DOHH2 (cell line): Measurements from ENCODE around the gene SPTLC2.

Experiments used
- H3F3A ChIP-seq: fragments of 200-600 bp; sonication (generic), shearing (Covaris generic); 2 replicates; pipeline ENCODE4 v1.6.0; 2016; ENCODE audit warnings: antibody characterized with exemption, mild to moderate bottlenecking; ENCODE audit not compliant: control insufficient read depth, insufficient read depth
- H3K27ac ChIP-seq: fragments of 200-600 bp; sonication (generic); 2 replicates; pipeline ENCODE4 v1.5.1; 2014; ENCODE audit warnings: low read depth, mild to moderate bottlenecking, low read length, moderate library complexity
- H3K27me3 ChIP-seq: fragments of 200-600 bp; sonication (generic); 2 replicates; pipeline ENCODE4 v1.6.1; 2014; ENCODE audit warnings: mild to moderate bottlenecking, low read length, mixed read lengths; ENCODE audit not compliant: control insufficient read depth
- H3K36me3 ChIP-seq: fragments of 200-600 bp; sonication (generic); 2 replicates; pipeline ENCODE4 v1.6.1; 2014; ENCODE audit warnings: mild to moderate bottlenecking, low read length, moderate library complexity, mixed read lengths; ENCODE audit not compliant: control insufficient read depth
- H3K4me1 ChIP-seq: fragments of 200-600 bp; sonication (generic); 2 replicates; pipeline ENCODE4 v1.6.1; 2014; ENCODE audit warnings: mild to moderate bottlenecking, low read length, mixed read lengths; ENCODE audit not compliant: control insufficient read depth
- H3K4me2 ChIP-seq: fragments of 200-600 bp; sonication (generic); 2 replicates; pipeline ENCODE4 v1.6.0; 2014; ENCODE audit warnings: mild to moderate bottlenecking, low read length, moderate library complexity
- H3K4me3 ChIP-seq: fragments of 200-600 bp; sonication (generic); 2 replicates; pipeline ENCODE4 v1.5.1; 2014; ENCODE audit warnings: mild to moderate bottlenecking, low read length, mixed read lengths
- H3K79me2 ChIP-seq: fragments of 200-600 bp; sonication (generic); 2 replicates; pipeline ENCODE4 v1.6.1; 2014; ENCODE audit warnings: mild to moderate bottlenecking, low read length, mixed read lengths; ENCODE audit not compliant: control insufficient read depth
- H3K9me2 ChIP-seq: fragments of 200-600 bp; sonication (generic); replicated peaks from 2 replicates; pipeline ENCODE4 v1.6.1; 2014; ENCODE audit warnings: mild to moderate bottlenecking, low read length, mixed read lengths; ENCODE audit not compliant: control insufficient read depth
- H3K9me3 ChIP-seq: fragments of 200-600 bp; sonication (generic); 2 replicates; pipeline ENCODE4 v1.6.1; 2014; ENCODE audit warnings: antibody characterized with exemption, low read length, mixed read lengths; ENCODE audit not compliant: control insufficient read depth, insufficient read depth
- H4K20me1 ChIP-seq: fragments of 200-600 bp; sonication (generic); 2 replicates; pipeline ENCODE4 v1.6.0; 2014; ENCODE audit warnings: low read depth, mild to moderate bottlenecking, antibody characterized with exemption, low read length, moderate library complexity; ENCODE audit not compliant: control insufficient read depth, insufficient read depth
- CTCF ChIP-seq: fragments of 200-600 bp; sonication (generic); IDR thresholded peaks from one replicate; pipeline ENCODE4 v1.5.1; 2014; ENCODE audit warnings: antibody characterized with exemption, mild to moderate bottlenecking, low read depth, low read length; ENCODE audit not compliant: poor library complexity, severe bottlenecking
- EZH2phosphoT487 ChIP-seq: fragments of 200-600 bp; sonication (generic); IDR thresholded peaks from 2 replicates; pipeline ENCODE4 v1.6.1; 2017; ENCODE audit warnings: borderline replicate concordance, mild to moderate bottlenecking, antibody characterized with exemption, low read length, moderate library complexity, mixed read lengths

The SPTLC2 gene

GRCh38 chr14:77469067-77469505 lies 147.4 kb downstream of the SPTLC2 start:
- H3K27ac ChIP-seq: no peak overlapping the region
- H3K9me3 ChIP-seq: no peaks in the 10 kb centered on the region
- TF ChIP-seq CTCF: no peak
- TF ChIP-seq EZH2phosphoT487: no peak
- peaks cover 3% of the 10 kb centered on the region; the same call in 1 of the 2 replicates for H3K27me3 ChIP-seq
- H4K20me1 ChIP-seq: no peaks in the 10 kb centered on the region
- no peaks in the 10 kb centered on the region for H3K4me1 ChIP-seq
- H3K79me2 ChIP-seq: no peaks in the 10 kb centered on the region
- H3F3A ChIP-seq: peaks cover 33% of the 10 kb centered on the region
- H3K4me3 ChIP-seq: no peak overlapping the region
- no peak overlapping the region for H3K4me2 ChIP-seq
- peaks cover 52% of the 10 kb centered on the region for H3K36me3 ChIP-seq
- H3K9me2 ChIP-seq: no peaks in the 10 kb centered on the region

GRCh38 chr14:77467801-77468200 lies 148.6 kb downstream of the SPTLC2 start:
- H3K79me2 ChIP-seq: no peaks in the 10 kb centered on the region; the same call in 1 of the 2 replicates
- H4K20me1 ChIP-seq: no peaks in the 10 kb centered on the region
- H3K4me1 ChIP-seq: no peaks in the 10 kb centered on the region
- H3K9me2 ChIP-seq: no peaks in the 10 kb centered on the region
- peaks cover 65% of the 10 kb centered on the region for H3K36me3 ChIP-seq
- no peak overlapping the region for H3K4me2 ChIP-seq
- no peak overlapping the region for H3K4me3 ChIP-seq
- peaks cover 33% of the 10 kb centered on the region for H3F3A ChIP-seq
- no peaks in the 10 kb centered on the region for H3K27me3 ChIP-seq
- TF ChIP-seq CTCF (no peak), EZH2phosphoT487 (no peak)
- no peaks in the 10 kb centered on the region for H3K9me3 ChIP-seq
- no peak overlapping the region for H3K27ac ChIP-seq

- peak overlapping the region; percentile 85 for H3K4me2 ChIP-seq
- peak overlapping the region; percentile 80 for H3K27ac ChIP-seq
- H3K4me1 ChIP-seq: peaks cover 24% of the 10 kb centered on the region
- TF ChIP-seq EZH2phosphoT487 (no peak), CTCF (peak; percentile 92)
- peaks cover 78% of the 10 kb centered on the region for H3K79me2 ChIP-seq
- peaks cover 66% of the 10 kb centered on the region for H3K36me3 ChIP-seq
- no peaks in the 10 kb centered on the region; the same call in 1 of the 2 replicates for H3F3A ChIP-seq
- peak overlapping the region; percentile 99 for H3K4me3 ChIP-seq
- no peaks in the 10 kb centered on the region for H3K27me3 ChIP-seq
- H4K20me1 ChIP-seq: peaks cover 12% of the 10 kb centered on the region; the same call in 1 of the 2 replicates
- no peaks in the 10 kb centered on the region for H3K9me2 ChIP-seq
- H3K9me3 ChIP-seq: no peaks in the 10 kb centered on the region
Observed at GRCh38 chr14:77459072-77459723, 157.2 kb downstream of the SPTLC2 start.
